NCI-H345 (cell line): ENCODE measurements around the gene UBC.
"Not testable (repeated sequence)": the region's sequence is repeated elsewhere in the genome, so short reads cannot be mapped to it uniquely, and the experiment has no call there.

ENCODE experiments used
- DNase-seq: peaks from one replicate; lab custom pipeline; 2025; lab: John Stamatoyannopoulos, UW

UBC gene

GRCh38 chr12:124884587-124885438 is 29.6 kb downstream of the UBC start:
- DNase-seq = peak; percentile 50

GRCh38 chr12:124883263-124884130 is 31.0 kb downstream of the UBC start:
- DNase-seq = no peak

- no peak for DNase-seq
These were observed 33.3 kb downstream of the UBC start for GRCh38 chr12:124881123-124881522.

DNA sequence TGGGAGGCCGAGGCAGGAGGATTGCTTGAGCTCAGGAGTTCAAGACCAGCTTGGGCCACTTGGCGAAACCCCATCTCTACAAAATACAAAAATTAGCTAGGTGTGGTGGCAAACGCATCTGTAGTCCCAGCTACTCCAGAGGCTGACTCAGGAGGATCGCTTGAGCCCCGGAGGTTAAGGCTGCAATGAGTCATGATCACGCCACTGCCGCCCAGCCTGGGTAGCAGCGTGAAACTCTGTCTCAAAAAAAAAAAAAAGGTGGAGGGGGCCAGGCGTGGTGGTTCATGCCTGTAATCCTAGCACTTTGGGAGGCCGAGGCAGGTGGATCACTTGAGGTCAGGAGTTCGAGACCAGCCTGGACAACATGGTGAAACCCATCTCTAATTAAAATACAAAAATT is 34.1 kb downstream of the UBC start:
- DNase-seq = not testable (repeated sequence)

DNA sequence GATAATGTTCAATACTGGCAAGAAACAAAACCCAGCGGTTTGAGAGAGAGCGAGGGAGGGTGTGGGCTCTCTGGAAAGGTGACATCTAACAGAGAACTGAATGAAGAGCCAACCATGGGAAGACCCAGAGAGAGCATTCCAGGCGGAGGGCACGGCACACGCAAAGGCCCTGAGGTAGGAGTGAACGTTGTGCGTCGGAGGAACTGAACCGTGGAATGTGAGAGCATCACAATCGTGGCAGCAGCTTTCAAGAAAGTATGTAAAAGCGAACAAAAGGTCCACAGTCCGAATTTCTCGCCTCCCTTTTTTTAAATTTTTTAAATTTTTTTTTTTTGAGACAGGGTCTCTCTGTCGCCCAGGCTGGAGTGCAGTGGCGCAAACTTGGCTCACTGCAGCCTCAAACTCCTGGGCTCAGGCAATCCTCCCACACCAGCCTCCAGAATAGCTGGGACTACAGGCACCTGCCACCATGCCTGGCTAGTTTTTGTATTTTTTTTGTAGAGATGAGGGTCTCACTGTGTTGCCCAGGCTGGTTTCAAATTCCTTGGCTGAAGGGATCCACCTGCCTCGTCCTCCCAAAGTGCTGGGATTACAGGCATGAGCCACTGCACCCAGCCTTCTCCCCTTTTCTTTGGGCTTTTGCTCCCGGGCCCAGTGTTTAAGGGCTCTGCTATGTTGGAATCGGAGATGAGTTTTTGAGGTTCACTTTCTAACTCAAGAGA is 35.5 kb downstream of the UBC start:
- DNase-seq = no peak

DNA sequence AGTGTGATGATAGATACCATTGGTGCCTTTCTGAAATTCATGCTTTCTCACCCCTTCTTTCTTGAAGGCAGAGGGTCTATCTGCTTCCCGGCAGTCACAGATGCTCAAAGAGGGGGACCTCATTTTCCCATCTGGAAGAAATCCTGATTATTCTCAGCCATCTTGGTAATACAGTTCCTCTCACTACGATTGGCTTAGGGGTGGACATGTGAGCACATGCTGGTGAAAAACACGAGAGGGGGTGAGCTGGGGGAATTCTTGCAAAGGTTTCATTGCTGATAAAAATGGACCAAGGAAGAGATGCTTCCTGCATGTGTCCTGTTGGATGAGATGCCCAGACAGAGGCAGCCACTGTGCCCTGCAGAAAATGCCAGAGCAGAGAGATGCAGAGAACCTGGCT is 37.0 kb downstream of the UBC start:
- DNase-seq = no peak

GRCh38 chr12:124876171-124876570 is 38.3 kb downstream of the UBC start:
- no peak for DNase-seq

GRCh38 chr12:124875803-124876132 is 38.7 kb downstream of the UBC start:
- no peak for DNase-seq

DNA sequence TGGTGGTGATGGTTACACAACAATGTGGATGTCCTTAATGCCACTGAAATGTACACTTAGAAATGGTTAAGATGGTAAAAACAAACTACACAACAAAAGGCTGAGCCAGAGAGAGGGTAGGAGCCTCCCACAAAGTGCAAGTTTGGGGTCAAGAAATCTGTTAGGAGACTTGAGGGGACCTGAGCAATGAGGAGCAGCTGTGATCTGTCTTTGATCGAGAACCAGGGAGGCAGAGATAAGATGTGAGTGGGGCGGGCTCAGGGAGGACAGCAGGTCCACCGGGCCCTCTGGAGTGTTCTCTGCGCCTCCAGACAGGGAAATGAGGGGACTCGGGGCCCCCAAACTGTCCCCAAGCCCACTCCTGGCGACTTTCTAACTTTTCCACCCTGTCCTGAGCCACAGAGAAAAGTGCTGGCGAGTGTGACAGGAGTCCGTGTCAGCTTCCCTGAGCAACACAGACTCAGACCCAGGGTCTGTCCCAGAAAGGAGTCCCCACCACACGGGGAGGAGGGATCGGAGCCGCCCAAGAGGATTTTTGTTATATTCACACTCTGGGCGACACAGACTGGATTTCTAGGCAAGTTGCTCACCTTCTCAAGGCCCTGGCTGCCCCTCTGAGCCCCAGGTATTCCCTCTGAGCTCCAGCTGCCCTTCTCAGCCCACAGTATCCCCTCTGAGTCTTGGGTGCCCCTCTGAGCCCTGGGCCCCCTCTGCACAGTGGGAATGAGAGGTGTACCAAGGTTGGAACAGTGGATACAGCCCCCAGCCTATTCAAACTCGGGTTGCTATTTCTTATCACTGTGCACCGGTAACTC is 39.3 kb downstream of the UBC start:
- DNase-seq = no peak

DNA sequence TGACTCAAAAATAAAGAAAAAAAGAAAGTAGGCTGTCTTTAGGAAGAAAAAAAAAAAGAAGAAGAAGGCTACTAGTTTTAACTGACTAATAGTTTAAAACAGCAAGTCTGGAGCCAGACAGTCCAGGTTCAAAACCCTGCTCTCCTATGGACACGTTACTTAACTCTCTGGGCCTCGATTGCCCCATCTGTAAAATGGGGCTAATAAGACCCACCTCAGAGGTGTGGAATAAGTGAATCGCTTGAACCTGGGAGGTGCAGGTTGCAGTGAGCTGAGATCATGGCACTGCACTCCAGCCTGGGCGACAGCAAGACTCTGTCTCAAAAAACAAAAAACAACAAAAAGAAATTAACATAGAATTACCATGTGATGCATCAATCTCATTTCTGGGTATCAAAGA is 40.3 kb downstream of the UBC start:
- no peak for DNase-seq

DNA sequence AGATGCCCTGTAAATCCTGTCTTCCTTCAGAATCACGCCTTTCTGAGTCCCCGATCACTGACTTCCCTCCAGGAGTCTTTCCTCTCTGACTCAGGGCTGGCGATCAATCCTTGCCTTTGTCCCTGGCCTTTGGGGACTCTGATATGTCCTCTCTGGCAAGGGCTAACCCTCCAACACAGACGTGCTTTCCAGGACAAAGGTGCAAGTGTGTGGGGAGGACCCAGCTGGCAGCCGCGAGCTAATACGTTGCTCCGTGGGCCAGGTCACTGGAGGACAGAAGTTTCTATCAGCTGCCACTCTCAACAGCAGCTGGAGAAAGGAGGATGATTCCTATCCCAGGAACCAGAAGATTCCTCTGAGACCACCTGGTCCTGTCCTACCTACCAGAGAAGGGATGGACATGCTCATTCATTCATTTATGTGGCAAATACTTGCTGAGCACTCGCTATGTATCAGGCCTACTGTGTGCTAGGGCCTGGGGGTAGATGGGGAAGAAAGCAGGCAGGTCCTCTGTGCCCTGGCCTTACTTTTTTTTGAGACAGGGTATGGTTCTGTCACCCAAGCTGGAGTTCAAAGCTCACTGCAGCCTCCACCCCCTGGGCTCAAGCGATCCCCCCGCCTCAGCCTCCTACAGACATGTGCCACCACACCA is 42.3 kb downstream of the UBC start:
- DNase-seq = no peak

DNA sequence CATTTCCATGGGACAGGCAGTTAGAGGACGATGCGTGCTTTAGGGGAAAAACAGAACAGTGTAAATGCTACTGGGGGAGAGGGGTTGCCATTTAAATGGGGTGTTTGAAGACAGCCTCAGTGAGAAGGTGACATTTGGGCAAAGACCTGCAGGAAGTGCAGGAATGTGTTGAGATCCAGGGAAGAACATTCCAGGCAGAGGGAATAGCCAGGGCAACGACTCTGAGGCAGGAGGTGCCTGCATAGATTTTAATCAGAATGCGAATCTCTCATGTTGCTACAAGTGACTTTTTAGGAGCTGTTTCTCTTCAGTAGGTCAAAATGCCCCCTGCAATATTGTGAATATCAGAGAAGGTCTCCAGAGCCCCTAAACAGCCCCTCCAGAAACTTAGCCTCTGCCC is 43.2 kb downstream of the UBC start:
- no peak for DNase-seq

DNA sequence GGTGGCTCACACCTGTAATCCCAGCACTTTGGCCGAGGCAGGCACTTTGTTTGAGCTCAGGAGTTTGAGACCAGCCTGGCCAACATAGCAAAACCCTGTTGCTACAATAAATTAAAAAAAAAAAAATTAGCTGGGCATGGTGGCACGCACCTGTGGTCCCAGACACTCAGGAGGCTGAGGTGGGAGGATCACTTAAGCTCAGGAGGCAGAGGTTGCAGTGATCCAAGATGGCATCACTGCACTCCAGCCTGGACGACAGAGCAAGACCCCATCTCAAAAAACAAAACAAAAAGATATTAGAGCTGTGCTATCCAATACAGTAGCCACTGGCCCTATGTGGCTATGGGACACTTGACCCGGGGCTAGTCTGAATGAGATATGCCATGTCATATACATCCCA is 43.9 kb downstream of the UBC start:
- no peak for DNase-seq

- no peak for DNase-seq
These were observed 45.3 kb downstream of the UBC start for GRCh38 chr12:124869059-124869665.

- no peak for DNase-seq
These were observed 46.0 kb downstream of the UBC start for GRCh38 chr12:124868252-124869058.

- DNase-seq = no peak
These were observed 47.0 kb downstream of the UBC start for GRCh38 chr12:124867401-124867930.

GRCh38 chr12:124866883-124867400 is 47.5 kb downstream of the UBC start:
- no peak for DNase-seq

DNA sequence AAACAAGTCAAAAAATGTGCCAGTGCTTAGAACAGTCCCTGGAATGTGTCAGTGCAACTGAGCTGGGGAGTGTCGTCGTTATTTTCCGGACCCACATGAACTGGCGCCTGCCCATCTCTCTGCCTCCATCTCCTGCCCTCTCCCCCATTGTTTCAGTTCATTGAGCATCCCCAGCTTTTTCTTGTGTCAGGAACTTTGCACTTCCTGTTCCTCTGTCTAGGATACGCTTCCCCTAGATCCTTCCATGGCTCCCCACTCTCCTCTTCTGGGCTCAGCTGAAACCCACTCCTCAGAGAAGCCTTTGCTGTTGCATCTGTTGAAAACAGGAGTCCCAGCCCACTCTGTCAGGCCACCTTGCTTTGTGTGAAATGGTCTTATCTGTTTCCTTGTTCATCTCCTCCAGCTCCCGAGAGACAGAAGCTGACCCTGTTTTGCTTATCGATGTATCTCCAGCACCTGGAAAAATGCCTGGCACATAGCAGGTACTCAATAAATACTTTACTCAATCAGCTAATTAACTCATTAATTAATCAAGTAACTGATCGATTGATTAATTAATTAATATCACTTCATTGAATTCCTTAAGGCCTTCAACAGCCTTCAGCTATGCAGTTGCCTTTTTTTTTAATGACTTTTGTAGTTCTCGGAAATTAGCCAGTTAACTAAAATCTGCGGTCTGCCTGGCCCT is 48.1 kb downstream of the UBC start:
- no peak for DNase-seq

- no peak for DNase-seq
These were observed 48.7 kb downstream of the UBC start for GRCh38 chr12:124865728-124866127.
